Breast epithelium (tissue), 3 donors: Measurements from ENCODE around the gene SLC6A7.

Experiments used
- POLR2A ChIP-seq: fragments of 450-650 bp; IDR thresholded peaks from one replicate; pipeline ENCODE4 v1.6.1; 2016; ENCODE audit warnings: antibody characterized with exemption, mild to moderate bottlenecking, moderate library complexity
- POLR2AphosphoS5 ChIP-seq, 3 donors: sonication (generic); formaldehyde crosslinking; IDR thresholded peaks; one replicate each; pipeline ENCODE4 v1.6.1; 2017; ENCODE audit warnings: antibody characterized with exemption in 3 of 3
- TF ChIP-seq, protein P1 (sequence below), 3 donors: fragments of 450-650 bp; IDR thresholded peaks; one replicate each; pipeline ENCODE4 v1.5.1; 2016 to 2017; ENCODE audit warnings: antibody characterized with exemption in 3 of 3, mild to moderate bottlenecking in 3 of 3, moderate library complexity in 3 of 3

DNA sequence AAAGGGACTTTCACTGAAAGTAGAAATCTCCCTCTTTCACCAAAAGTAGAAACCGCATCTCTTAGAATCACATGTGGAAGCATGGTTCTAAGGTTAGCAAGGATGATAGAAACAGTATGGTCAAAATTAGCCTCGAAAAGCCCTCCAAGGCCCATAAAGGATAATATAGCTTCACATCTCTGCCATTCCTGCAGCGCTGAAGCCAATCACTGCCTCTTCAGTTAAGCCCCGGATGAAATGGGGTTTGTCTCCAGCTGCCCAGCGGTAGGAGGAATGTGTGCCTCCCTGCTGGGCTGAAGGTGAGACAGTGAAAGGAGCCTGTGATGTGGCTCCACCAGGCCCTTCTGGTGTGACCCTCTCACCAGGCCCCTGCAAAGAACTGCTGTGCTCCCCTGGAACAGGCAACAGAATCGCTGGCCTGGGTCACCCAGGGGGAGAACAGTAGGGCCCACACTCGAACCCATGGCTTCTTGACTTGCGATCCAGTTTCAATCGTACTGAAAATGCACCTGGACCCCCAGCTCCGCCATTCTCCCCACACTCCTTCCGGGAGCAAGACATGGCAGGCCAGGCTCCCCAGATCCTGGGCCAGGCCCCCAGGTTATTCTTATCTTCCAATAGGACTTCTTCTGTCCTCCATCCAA, 52.5 kb downstream of the SLC6A7 start:
- TF ChIP-seq, protein P1, sequence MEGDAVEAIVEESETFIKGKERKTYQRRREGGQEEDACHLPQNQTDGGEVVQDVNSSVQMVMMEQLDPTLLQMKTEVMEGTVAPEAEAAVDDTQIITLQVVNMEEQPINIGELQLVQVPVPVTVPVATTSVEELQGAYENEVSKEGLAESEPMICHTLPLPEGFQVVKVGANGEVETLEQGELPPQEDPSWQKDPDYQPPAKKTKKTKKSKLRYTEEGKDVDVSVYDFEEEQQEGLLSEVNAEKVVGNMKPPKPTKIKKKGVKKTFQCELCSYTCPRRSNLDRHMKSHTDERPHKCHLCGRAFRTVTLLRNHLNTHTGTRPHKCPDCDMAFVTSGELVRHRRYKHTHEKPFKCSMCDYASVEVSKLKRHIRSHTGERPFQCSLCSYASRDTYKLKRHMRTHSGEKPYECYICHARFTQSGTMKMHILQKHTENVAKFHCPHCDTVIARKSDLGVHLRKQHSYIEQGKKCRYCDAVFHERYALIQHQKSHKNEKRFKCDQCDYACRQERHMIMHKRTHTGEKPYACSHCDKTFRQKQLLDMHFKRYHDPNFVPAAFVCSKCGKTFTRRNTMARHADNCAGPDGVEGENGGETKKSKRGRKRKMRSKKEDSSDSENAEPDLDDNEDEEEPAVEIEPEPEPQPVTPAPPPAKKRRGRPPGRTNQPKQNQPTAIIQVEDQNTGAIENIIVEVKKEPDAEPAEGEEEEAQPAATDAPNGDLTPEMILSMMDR (IDR thresholded peaks at IDR 0.05): no peak
- TF ChIP-seq POLR2AphosphoS5 (IDR thresholded peaks at IDR 0.05): no peak
- no peak for TF ChIP-seq POLR2A
